Progenitor cell of endocrine pancreas (in vitro differentiated cells): ENCODE results near the gene RFPL3. TPM values are rescaled to one million over a fixed set of nuclear protein-coding genes. Genes with fewer than 3 reads are reported as not detected.
"Not testable (repeated sequence)": the region's sequence is repeated elsewhere in the genome, so short reads cannot be mapped to it uniquely, and the experiment has no call there.

Experiments
- DNase-seq: peaks from one replicate; pipeline ENCODE4 v3.0.0; 2021; ENCODE audit warnings: low spot score; ENCODE audit not compliant: unreplicated experiment
- H3K27ac Mint-ChIP-seq: 2 replicates; pipeline ENCODE4 v1.8.0; 2021; ENCODE audit warnings: mild to moderate bottlenecking, moderate library complexity, mixed read lengths
- H3K27me3 Mint-ChIP-seq: 2 replicates; pipeline ENCODE4 v1.8.0; 2021; ENCODE audit warnings: mixed read lengths
- H3K36me3 Mint-ChIP-seq: 2 replicates; pipeline ENCODE4 v1.8.0; 2022; ENCODE audit warnings: mixed read lengths; ENCODE audit not compliant: insufficient read depth
- H3K4me1 Mint-ChIP-seq: 2 replicates; pipeline ENCODE4 v1.8.0; 2021; ENCODE audit warnings: low read depth, mixed read lengths
- H3K4me3 Mint-ChIP-seq: 2 replicates; pipeline ENCODE4 v1.8.0; 2021; ENCODE audit warnings: low read depth, mild to moderate bottlenecking, moderate library complexity, mixed read lengths
- H3K9me3 Mint-ChIP-seq: 2 replicates; pipeline ENCODE4 v1.8.0; 2021; ENCODE audit warnings: low read depth, mixed read lengths
- CTCF ChIP-seq: fragments of 200-600 bp; sonication (generic); IDR thresholded peaks from one replicate; pipeline ENCODE4 v1.5.0; 2021; ENCODE audit warnings: antibody characterized with exemption, mild to moderate bottlenecking; ENCODE audit not compliant: unreplicated experiment
- total RNA-seq: library from RNA; stranded (reverse); gene quantifications from 2 replicates; pipeline ENCODE4 v1.2.1, GENCODE V29; 2021

Gene RFPL3
- total RNA-seq, 1 donor from 2014 or later, result not detected

DNA sequence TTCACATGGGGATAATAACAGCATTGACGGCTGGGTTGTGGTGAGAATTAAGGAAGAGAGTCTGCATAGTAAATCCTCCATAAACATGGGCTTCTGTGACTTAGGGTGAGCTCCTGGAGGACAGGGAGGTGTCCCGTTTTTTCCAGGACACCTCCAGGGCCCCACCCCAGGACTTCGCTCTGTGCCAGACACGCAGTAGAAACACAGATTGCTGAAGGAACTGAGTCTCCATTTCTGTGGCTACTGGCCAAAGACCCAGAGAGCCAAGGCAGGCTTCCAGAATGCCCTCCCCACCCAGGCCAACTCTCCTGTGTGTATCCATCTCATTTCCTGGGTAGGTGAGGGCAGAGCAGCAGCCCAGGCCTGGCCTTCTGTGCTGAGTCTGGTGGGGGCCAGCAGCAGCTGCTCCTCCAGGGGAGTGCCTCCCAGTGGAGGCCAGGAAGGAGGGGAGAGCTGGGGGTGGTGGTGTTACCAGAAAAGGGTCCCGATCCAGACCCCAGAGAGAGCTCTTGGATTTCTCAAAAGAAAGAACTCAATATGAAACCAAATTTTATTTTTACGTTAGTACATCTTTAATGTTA is 9.5 kb upstream of the RFPL3 start:
- no peak for TF ChIP-seq CTCF
- DNase-seq, result no peak
- no peaks in the 10 kb centered on the region for H3K9me3 Mint-ChIP-seq
- H3K4me1 Mint-ChIP-seq, result no peaks in the 10 kb centered on the region
- H3K27me3 Mint-ChIP-seq, result peaks cover 3% of the 10 kb centered on the region
- no peak overlapping the region for H3K27ac Mint-ChIP-seq
- H3K36me3 Mint-ChIP-seq, result no peaks in the 10 kb centered on the region
- H3K4me3 Mint-ChIP-seq, result no peak overlapping the region

- DNase-seq, H3K27ac Mint-ChIP-seq, H3K4me3 Mint-ChIP-seq, H3K9me3 Mint-ChIP-seq, H3K27me3 Mint-ChIP-seq, H3K36me3 Mint-ChIP-seq, H3K4me1 Mint-ChIP-seq: not testable (repeated sequence)
Measured at GRCh38 chr22:32351875-32352274, 5.8 kb upstream of the RFPL3 start.

- no peaks in the 10 kb centered on the region for H3K4me1 Mint-ChIP-seq
- DNase-seq, result no peak
- H3K27ac Mint-ChIP-seq, result no peak overlapping the region
- no peaks in the 10 kb centered on the region for H3K36me3 Mint-ChIP-seq
- no peak for TF ChIP-seq CTCF
- no peaks in the 10 kb centered on the region for H3K9me3 Mint-ChIP-seq
- no peak overlapping the region for H3K4me3 Mint-ChIP-seq
- no peaks in the 10 kb centered on the region for H3K27me3 Mint-ChIP-seq
Measured at GRCh38 chr22:32352681-32353080, 5.0 kb upstream of the RFPL3 start.

DNA sequence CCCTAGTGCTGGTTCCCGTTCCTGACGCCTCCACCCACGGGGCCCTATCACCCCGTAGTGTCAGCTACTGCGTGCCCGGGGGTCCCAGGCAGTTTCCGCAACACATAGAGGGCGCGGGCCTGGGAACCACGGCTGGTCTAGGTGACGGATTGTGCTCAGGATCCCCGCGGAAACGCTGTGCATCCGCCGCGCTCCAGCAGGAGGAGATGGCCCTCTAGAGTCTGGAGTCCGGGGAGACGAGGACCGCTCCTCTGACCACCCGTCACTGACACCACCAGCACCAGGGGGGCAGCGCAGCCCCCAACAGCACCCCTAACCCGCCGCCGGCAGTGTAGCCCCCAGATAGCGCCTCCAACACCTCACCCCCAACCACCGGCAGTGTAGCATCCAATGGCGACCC is 4.4 kb upstream of the RFPL3 start:
- Mint-ChIP-seq H3K27me3 (no peaks in the 10 kb centered on the region), H3K27ac (no peak overlapping the region), H3K9me3 (no peaks in the 10 kb centered on the region), H3K36me3 (no peaks in the 10 kb centered on the region), H3K4me3 (no peak overlapping the region), H3K4me1 (no peaks in the 10 kb centered on the region)
- no peak for TF ChIP-seq CTCF
- DNase-seq, result no peak

DNA sequence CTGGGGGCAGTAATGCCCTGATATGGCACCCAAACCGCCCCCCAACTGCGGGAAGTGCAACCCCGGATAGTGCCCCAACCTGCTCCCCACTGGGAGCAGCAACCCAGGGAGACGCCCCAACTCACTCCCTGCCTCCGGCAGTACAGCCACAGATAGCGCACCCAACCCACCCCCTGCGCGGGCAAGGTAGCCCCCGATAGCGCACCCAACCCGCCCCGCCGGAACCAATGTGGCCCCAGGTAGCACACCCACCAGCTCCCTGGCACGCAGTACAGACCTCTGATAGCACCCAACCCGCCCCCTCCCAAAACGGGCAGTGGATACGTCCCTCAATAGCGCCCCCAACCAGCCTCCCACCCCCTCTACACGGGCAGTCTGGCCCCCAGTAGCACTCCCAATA is 3.8 kb upstream of the RFPL3 start:
- H3K4me1 Mint-ChIP-seq, result no peaks in the 10 kb centered on the region
- TF ChIP-seq CTCF, result no peak
- H3K36me3 Mint-ChIP-seq, result no peaks in the 10 kb centered on the region
- no peaks in the 10 kb centered on the region for H3K9me3 Mint-ChIP-seq
- DNase-seq, result no peak
- H3K4me3 Mint-ChIP-seq, result no peak overlapping the region
- no peak overlapping the region for H3K27ac Mint-ChIP-seq
- no peaks in the 10 kb centered on the region for H3K27me3 Mint-ChIP-seq
